Naive thymus-derived CD4-positive, alpha-beta T cell (primary cell): ENCODE data around the gene FBLL1. TPM values are rescaled to one million over a fixed set of nuclear protein-coding genes. Genes with fewer than 3 reads are reported as not detected.

Experiments used
- ATAC-seq: fragments of 150-1000 bp; cut with Tn5 transposase; 2 replicates; pipeline ENCODE4 v1.10.0; 2021; ENCODE audit warnings: mild to moderate bottlenecking, moderate library complexity
- CTCF ChIA-PET: fragments of 350-600 bp; sonication (Branson Sonifier 250); formaldehyde crosslinking; loops from one replicate; lab custom pipeline; 2021; ENCODE audit warnings: antibody characterized with exemption; lab: Charles Lee
- POLR2A ChIA-PET: fragments of 350-600 bp; sonication (Branson Sonifier 250); formaldehyde crosslinking; loops from one replicate; lab custom pipeline; 2021; ENCODE audit warnings: antibody characterized with exemption, inconsistent platforms; lab: Charles Lee
- DNase-seq, 9 donors: peaks; one replicate each; pipeline versions ENCODE4 v3.0.0 to v3.0.0-alpha.2; 2020 to 2022; ENCODE audit warnings: mixed read lengths in 1 of 9
- H3K27ac ChIP-seq: one replicate; pipeline ENCODE4 v1.7.0; 2013; ENCODE audit warnings: mild to moderate bottlenecking, low read depth, low read length, moderate library complexity
- H3K27me3 ChIP-seq, 2 donors: one replicate each; pipeline ENCODE4 v1.7.0; 2013; ENCODE audit warnings: low read length in 2 of 2, mild to moderate bottlenecking in 2 of 2, moderate library complexity in 2 of 2; ENCODE audit not compliant: control insufficient read depth in 2 of 2, insufficient read depth in 2 of 2
- H3K36me3 ChIP-seq, 3 experiments: 1 replicate in 2 of 3; 2 replicates in 1 of 3; pipeline ENCODE4 v1.7.0; 2013; ENCODE audit warnings: low read length in 3 of 3, mild to moderate bottlenecking in 3 of 3, moderate library complexity in 1 of 3; ENCODE audit not compliant: insufficient read depth in 3 of 3, control insufficient read depth in 2 of 3
- H3K4me1 ChIP-seq, 2 donors: one replicate each; pipeline ENCODE4 v1.7.0; 2013; ENCODE audit warnings: low read length in 2 of 2, mild to moderate bottlenecking in 2 of 2, moderate library complexity in 1 of 2; ENCODE audit not compliant: control insufficient read depth in 2 of 2, insufficient read depth in 2 of 2
- H3K4me3 ChIP-seq: 2 replicates; pipeline ENCODE4 v1.7.0; 2013; ENCODE audit warnings: mild to moderate bottlenecking, low read length
- H3K9me3 ChIP-seq, 3 experiments: 1 replicate in 2 of 3; 2 replicates in 1 of 3; pipeline ENCODE4 v1.7.0; 2013; ENCODE audit warnings: low read length in 3 of 3; ENCODE audit not compliant: control insufficient read depth in 2 of 3
- H3K27ac Mint-ChIP-seq, 9 donors: one replicate each; pipeline ENCODE4 v1.8.0; 2020 to 2022; ENCODE audit warnings: mixed read lengths in 9 of 9, mild to moderate bottlenecking in 8 of 9, moderate library complexity in 5 of 9, inconsistent platforms in 2 of 9
- H3K27me3 Mint-ChIP-seq, 5 donors: one replicate each; pipeline ENCODE4 v1.8.0; 2021 to 2022; ENCODE audit warnings: mixed read lengths in 5 of 5, mild to moderate bottlenecking in 1 of 5
- H3K36me3 Mint-ChIP-seq, 5 donors: one replicate each; pipeline ENCODE4 v1.8.0; 2020 to 2022; ENCODE audit warnings: mixed read lengths in 5 of 5, mild to moderate bottlenecking in 3 of 5, inconsistent platforms in 1 of 5
- H3K4me1 Mint-ChIP-seq, 7 donors: one replicate each; pipeline ENCODE4 v1.8.0; 2020 to 2022; ENCODE audit warnings: mixed read lengths in 7 of 7, mild to moderate bottlenecking in 3 of 7, inconsistent platforms in 1 of 7
- H3K4me3 Mint-ChIP-seq, 10 donors: one replicate each; pipeline ENCODE4 v1.8.0; 2020 to 2022; ENCODE audit warnings: mild to moderate bottlenecking in 10 of 10, mixed read lengths in 10 of 10, moderate library complexity in 6 of 10, inconsistent platforms in 2 of 10
- H3K9me3 Mint-ChIP-seq, 11 donors: one replicate each; pipeline ENCODE4 v1.8.0; 2020 to 2022; ENCODE audit warnings: mixed read lengths in 11 of 11, mild to moderate bottlenecking in 4 of 11, inconsistent platforms in 1 of 11, moderate library complexity in 1 of 11
- intact Hi-C, 2 donors: fragments of 100-400 bp; cut with micrococcal nuclease; formaldehyde crosslinking; loops; one replicate each; pipeline ENCODE4 v1.15.1; 2023
- polyA plus RNA-seq, 2 donors: library from polyadenylated mRNA; unstranded; fragments of 300-500 nt; fragmentation: Illumina TruSeq; gene quantifications; one replicate each; pipeline ENCODE4 v1.2.3, GENCODE V29; 2021
- total RNA-seq, 6 experiments: library from RNA in 5 of 6; stranded (reverse) in 5 of 6; gene quantifications; 1 replicate in 5 of 6; 2 replicates in 1 of 6; pipeline ENCODE4 v1.2.3 and lab custom pipeline; 2021 to 2026

Gene FBLL1
- total and polyA plus RNA-seq, 7 experiments from 2014 or later, result 0.22 to 0.57 TPM; not detected in 5

GRCh38 chr5:168549554-168549953 is 20.4 kb downstream of the FBLL1 start:
- Mint-ChIP-seq H3K4me3 (no peak overlapping the region), H3K4me1 (peaks cover 0 to 10% (median 6%) of the 10 kb centered on the region in 7 donors), H3K27me3 (no peaks in the 10 kb centered on the region), H3K27ac (no peak overlapping the region), H3K36me3 (peaks cover 10 to 70% (median 56%) of the 10 kb centered on the region in 5 donors), H3K9me3 (peaks cover 1 to 26% (median 4%) of the 10 kb centered on the region in 11 donors)
- peaks cover 6 to 13% (median 8%) of the 10 kb centered on the region in 3 experiments for H3K36me3 ChIP-seq
- intact Hi-C loops, result no loop called here
- H3K9me3 ChIP-seq, result peaks cover 0 to 3% (median 0%) of the 10 kb centered on the region in 3 experiments
- H3K27me3 ChIP-seq, result no peaks in the 10 kb centered on the region
- no peaks in the 10 kb centered on the region for H3K4me1 ChIP-seq
- H3K4me3 ChIP-seq, result no peak overlapping the region
- ChIA-PET POLR2A (interaction anchor here (0.6 kb wide), 1 partner anchor 13 kb away, joined by 3 read pairs; no protein-coding TSS in a partner anchor), CTCF (no interaction called here)
- no peak overlapping the region for H3K27ac ChIP-seq
- ATAC-seq (no peak), DNase-seq (no peak)

DNA sequence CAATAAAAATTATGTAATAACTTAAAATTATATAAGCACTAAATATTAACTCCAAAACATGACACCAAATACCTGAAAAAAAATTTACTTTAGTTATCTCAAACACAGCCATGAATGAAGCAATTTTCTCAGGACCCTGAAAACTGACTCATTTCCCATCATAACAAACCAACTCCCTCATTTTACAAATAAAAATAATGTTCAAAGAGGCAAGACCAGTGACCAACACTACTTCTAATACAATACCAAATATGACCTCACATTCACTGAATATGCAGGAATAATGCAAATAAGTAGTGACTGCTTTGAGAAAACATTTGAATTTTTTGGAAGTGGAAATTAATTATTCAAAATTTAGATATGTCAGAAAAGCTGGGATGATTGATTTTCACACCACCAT is 21.6 kb downstream of the FBLL1 start:
- H3K27ac ChIP-seq, result no peak overlapping the region
- ChIA-PET POLR2A (no interaction called here), CTCF (interaction anchor here (0.5 kb wide), 1 partner anchor 460 kb away, joined by 5 read pairs; no protein-coding TSS in a partner anchor)
- Mint-ChIP-seq H3K4me3 (no peak overlapping the region), H3K4me1 (peaks cover 0 to 10% (median 6%) of the 10 kb centered on the region in 7 donors), H3K9me3 (peaks cover 0 to 19% (median 2%) of the 10 kb centered on the region in 11 donors), H3K27ac (no peak overlapping the region), H3K36me3 (peaks cover 10 to 71% (median 60%) of the 10 kb centered on the region in 5 donors), H3K27me3 (no peaks in the 10 kb centered on the region)
- ATAC-seq, result no peak
- H3K36me3 ChIP-seq, result peaks cover 6 to 13% (median 11%) of the 10 kb centered on the region in 3 experiments
- intact Hi-C loops, result no loop called here
- no peak for DNase-seq
- H3K4me1 ChIP-seq, result no peaks in the 10 kb centered on the region
- H3K27me3 ChIP-seq, result no peaks in the 10 kb centered on the region
- H3K9me3 ChIP-seq, result no peaks in the 10 kb centered on the region
- H3K4me3 ChIP-seq, result no peak overlapping the region

- Histone ChIP-seq H3K27me3 (no peaks in the 10 kb centered on the region), H3K4me3 (no peak overlapping the region), H3K4me1 (no peaks in the 10 kb centered on the region), H3K27ac (no peak overlapping the region), H3K36me3 (peaks cover 6 to 17% (median 11%) of the 10 kb centered on the region in 3 experiments), H3K9me3 (no peaks in the 10 kb centered on the region)
- Mint-ChIP-seq H3K27ac (no peak overlapping the region), H3K4me3 (no peak overlapping the region), H3K4me1 (peaks cover 0 to 10% (median 6%) of the 10 kb centered on the region in 7 donors), H3K9me3 (peaks cover 0 to 9% (median 2%) of the 10 kb centered on the region in 11 donors), H3K36me3 (peaks cover 10 to 78% (median 70%) of the 10 kb centered on the region in 5 donors), H3K27me3 (no peaks in the 10 kb centered on the region)
- ATAC-seq (no peak), DNase-seq (no peak)
- POLR2A ChIA-PET, result no interaction called here
- CTCF ChIA-PET, result no interaction called here
- intact Hi-C loops, result no loop called here
These were observed 23.0 kb downstream of the FBLL1 start for GRCh38 chr5:168552146-168552545.

GRCh38 chr5:168553377-168554130 is 24.4 kb downstream of the FBLL1 start:
- Histone ChIP-seq H3K27me3 (no peaks in the 10 kb centered on the region), H3K4me1 (no peaks in the 10 kb centered on the region), H3K4me3 (no peak overlapping the region), H3K36me3 (peaks cover 6 to 29% (median 11%) of the 10 kb centered on the region in 3 experiments), H3K27ac (no peak overlapping the region), H3K9me3 (no peaks in the 10 kb centered on the region)
- H3K9me3 Mint-ChIP-seq, result peaks cover 0 to 4% (median 0%) of the 10 kb centered on the region in 11 donors
- peaks cover 0 to 10% (median 6%) of the 10 kb centered on the region in 7 donors for H3K4me1 Mint-ChIP-seq
- ChIA-PET CTCF (interaction anchor here (0.6 to 0.7 kb wide), 2 partner anchors 12 to 451 kb away, joined by 3 to 4 read pairs; no protein-coding TSS in a partner anchor), POLR2A (no interaction called here)
- intact Hi-C loops, result no loop called here
- H3K27me3 Mint-ChIP-seq, result no peaks in the 10 kb centered on the region
- H3K27ac Mint-ChIP-seq, result no peak overlapping the region
- DNase-seq, result no peak
- no peak overlapping the region for H3K4me3 Mint-ChIP-seq
- peaks cover 10 to 78% (median 61%) of the 10 kb centered on the region in 5 donors for H3K36me3 Mint-ChIP-seq
- no peak for ATAC-seq

GRCh38 chr5:168557389-168557788 is 28.3 kb downstream of the FBLL1 start:
- no peaks in the 10 kb centered on the region for H3K27me3 Mint-ChIP-seq
- POLR2A ChIA-PET, result interaction anchor here (0.6 kb wide), 1 partner anchor 23 kb away, joined by 3 read pairs; no protein-coding TSS in a partner anchor
- H3K27me3 ChIP-seq, result no peaks in the 10 kb centered on the region
- H3K36me3 ChIP-seq, result peaks cover 8 to 50% (median 9%) of the 10 kb centered on the region in 3 experiments
- CTCF ChIA-PET, result no interaction called here
- H3K4me1 ChIP-seq, result no peaks in the 10 kb centered on the region
- H3K9me3 Mint-ChIP-seq, result peaks cover 0 to 4% (median 0%) of the 10 kb centered on the region in 11 donors
- H3K9me3 ChIP-seq, result no peaks in the 10 kb centered on the region
- no peak for ATAC-seq
- intact Hi-C loops, result no loop called here
- DNase-seq, result no peak
- peaks cover 7 to 80% (median 55%) of the 10 kb centered on the region in 5 donors for H3K36me3 Mint-ChIP-seq
- H3K27ac ChIP-seq, result no peak overlapping the region
- peaks cover 0 to 9% (median 6%) of the 10 kb centered on the region in 7 donors for H3K4me1 Mint-ChIP-seq
- no peak overlapping the region for H3K4me3 ChIP-seq
- H3K4me3 Mint-ChIP-seq, result no peak overlapping the region
- H3K27ac Mint-ChIP-seq, result no peak overlapping the region

GRCh38 chr5:168562279-168562678 is 33.2 kb downstream of the FBLL1 start:
- no peak overlapping the region for H3K4me3 ChIP-seq
- intact Hi-C loops, result no loop called here
- no peaks in the 10 kb centered on the region for H3K27me3 Mint-ChIP-seq
- H3K36me3 ChIP-seq, result peaks cover 5 to 54% (median 8%) of the 10 kb centered on the region in 3 experiments
- peaks cover 0 to 61% (median 23%) of the 10 kb centered on the region in 5 donors for H3K36me3 Mint-ChIP-seq
- no peak overlapping the region for H3K27ac ChIP-seq
- ChIA-PET POLR2A (interaction anchor here (0.6 kb wide), 1 partner anchor 25 kb away, joined by 3 read pairs; no protein-coding TSS in a partner anchor), CTCF (no interaction called here)
- H3K27ac Mint-ChIP-seq, result peak overlapping the region in 2 of 9 donors; percentile 0 to 11
- ATAC-seq, result no peak
- H3K4me1 ChIP-seq, result no peaks in the 10 kb centered on the region
- no peak for DNase-seq
- H3K4me3 Mint-ChIP-seq, result no peak overlapping the region
- no peaks in the 10 kb centered on the region for H3K9me3 ChIP-seq
- peaks cover 0 to 10% (median 0%) of the 10 kb centered on the region in 7 donors for H3K4me1 Mint-ChIP-seq
- no peaks in the 10 kb centered on the region for H3K27me3 ChIP-seq
- H3K9me3 Mint-ChIP-seq, result no peaks in the 10 kb centered on the region
